HepG2 (cell line): Measurements from ENCODE around the gene VGLL4. TPM values are rescaled to one million over a fixed set of nuclear protein-coding genes. Genes with fewer than 3 reads are reported as not detected.

Source experiments
- ATAC-seq: fragments of 200-7000 bp; cut with Tn5 transposase; 3 replicates; pipeline ENCODE4 v1.9.1; 2020; ENCODE audit warnings: mild to moderate bottlenecking, moderate library complexity
- BruUV-seq: library from RNA; stranded (reverse); fragments of 400-500 nt; replicated peaks from 2 replicates; lab custom pipeline; 2021; lab: Mats Ljungman, UMichigan
- CTCF ChIA-PET: fragments of 300-600 bp; formaldehyde crosslinking; extraction: SDS; loops from one replicate; lab custom pipeline; 2021; ENCODE audit warnings: low total read pairs, inconsistent platforms, low intra/inter-chr PET ratio; lab: Yijun Ruan, JAX
- POLR2A ChIA-PET: fragments of 350-600 bp; sonication (Branson Sonifier 250); formaldehyde crosslinking; loops from one replicate; lab custom pipeline; 2020; ENCODE audit warnings: antibody characterized with exemption, inconsistent platforms; lab: Yijun Ruan, JAX
- DNase-seq: peaks from one replicate; pipeline ENCODE4 v3.0.0-alpha.2; 2015; ENCODE audit warnings: low spot score
- FAIRE-seq: peaks from 3 replicates; lab custom pipeline; 2011; peaks lifted over from hg19 to GRCh38; lab: Jason Lieb, UNC
- H2AFZ ChIP-seq: one replicate; pipeline ENCODE4 v1.6.1; 2011; ENCODE audit warnings: low read length, inconsistent platforms
- H3K27ac ChIP-seq: fragments of 300-600 bp; 3 replicates; pipeline ENCODE4 v1.8.0; 2011; ENCODE audit warnings: mixed run types, mild to moderate bottlenecking, mixed read lengths, low read length, inconsistent platforms; ENCODE audit not compliant: insufficient read depth; ENCODE audit errors: extremely low read length
- H3K27me3 ChIP-seq, 2 experiments: fragments of 200-600 bp in 1 of 2; 2 replicates in 1 of 2; 3 replicates in 1 of 2; pipeline versions ENCODE4 v1.6.0 to v1.8.0; 2011; ENCODE audit warnings: low read length in 2 of 2, mild to moderate bottlenecking in 2 of 2, moderate library complexity in 2 of 2, inconsistent platforms in 1 of 2; ENCODE audit not compliant: insufficient read depth in 2 of 2, control insufficient read depth in 1 of 2
- H3K36me3 ChIP-seq, 2 experiments: fragments of 200-600 bp in 1 of 2; replicated peaks in 1 of 2; 2 replicates in 1 of 2; 3 replicates in 1 of 2; pipeline versions ENCODE4 v1.5.1 to v1.8.0; 2011; ENCODE audit warnings: low read length in 2 of 2, inconsistent platforms in 1 of 2; ENCODE audit not compliant: insufficient read depth in 2 of 2, control insufficient read depth in 1 of 2
- H3K4me1 ChIP-seq: 2 replicates; pipeline ENCODE4 v1.5.1; 2012; ENCODE audit warnings: low read length, inconsistent platforms; ENCODE audit not compliant: insufficient read depth
- H3K4me2 ChIP-seq: 2 replicates; pipeline ENCODE4 v1.6.0; 2011; ENCODE audit warnings: low read depth, low read length, inconsistent platforms
- H3K4me3 ChIP-seq, 3 experiments: fragments of 200-600 bp in 1 of 3; sonication (generic), shearing (Covaris generic) in 1 of 3; replicated peaks in 1 of 3; 2 replicates each; pipeline ENCODE4 v1.5.1; 2011 to 2016; ENCODE audit warnings: low read length in 3 of 3, inconsistent platforms in 2 of 3, low read depth in 2 of 3, mild to moderate bottlenecking in 2 of 3, control low read depth in 1 of 3, mixed read lengths in 1 of 3; ENCODE audit not compliant: insufficient read depth in 1 of 3
- H3K79me2 ChIP-seq: one replicate; pipeline ENCODE4 v1.6.1; 2011; ENCODE audit warnings: low read length, inconsistent platforms; ENCODE audit not compliant: insufficient read depth
- H3K9ac ChIP-seq: 2 replicates; pipeline ENCODE4 v1.6.0; 2011; ENCODE audit warnings: mild to moderate bottlenecking, low read depth, low read length, inconsistent platforms; ENCODE audit not compliant: insufficient read depth
- H3K9me3 ChIP-seq: 2 replicates; pipeline ENCODE4 v1.5.1; 2012; ENCODE audit warnings: mild to moderate bottlenecking, low read length
- H4K20me1 ChIP-seq: 2 replicates; pipeline ENCODE4 v1.6.0; 2011; ENCODE audit warnings: inconsistent platforms, mild to moderate bottlenecking, low read length, moderate library complexity; ENCODE audit not compliant: insufficient read depth
- MYNN ChIP-seq: sonication (generic); formaldehyde crosslinking; IDR thresholded peaks from 2 replicates; pipeline ENCODE4 v1.4.0; 2020; ENCODE audit warnings: mild to moderate bottlenecking, low read depth, missing genetic modification reagents
- RFXANK ChIP-seq: IDR thresholded peaks from 2 replicates; pipeline ENCODE4 v1.6.1; 2016
- SMAD3 ChIP-seq: sonication (generic); formaldehyde crosslinking; IDR thresholded peaks from 2 replicates; pipeline ENCODE4 v1.4.0; 2020; ENCODE audit warnings: missing genetic modification reagents
- ZNF652 ChIP-seq: IDR thresholded peaks from 2 replicates; pipeline ENCODE4 v1.6.1; 2016; ENCODE audit warnings: low read depth, borderline replicate concordance
- ZSCAN30 ChIP-seq: sonication (generic); formaldehyde crosslinking; IDR thresholded peaks from 2 replicates; pipeline ENCODE4 v1.5.0; 2020; ENCODE audit warnings: mild to moderate bottlenecking, missing genetic modification reagents
- WGBS: methylation state at CpG from one replicate; pipeline ENCODE4 v1.1.6; 2017; ENCODE audit warnings: low lambda C conversion rate; 5-methylcytosine and 5-hydroxymethylcytosine counted together
- in situ Hi-C: cut with HindIII; loops from 2 replicates; pipeline ENCODE4 v1.10.0; 2017; ENCODE audit warnings: low pct_unique_long_range_greater_than_20kb; ENCODE audit not compliant: extremely low pct_ligation_motif_present
- intact Hi-C: fragments of 100-400 bp; cut with micrococcal nuclease; formaldehyde crosslinking; loops from one replicate; pipeline ENCODE4 v1.10.0; 2022; ENCODE audit not compliant: unreplicated experiment
- polyA plus RNA-seq, 8 experiments: library from polyadenylated mRNA; depleted of rRNA in 3 of 8; stranded (reverse) in 7 of 8; unstranded in 1 of 8; fragments of >200 nt; fragmentation: Illumina TruSeq in 4 of 8; extraction: Trizol in 4 of 8; gene quantifications; 2 replicates each; pipeline versions ENCODE4 v1.2.1 to v1.2.3, GENCODE V29; 2011 to 2016; ENCODE audit warnings: low read depth in 4 of 8, missing spikeins in 1 of 8, mixed read lengths in 1 of 8; ENCODE audit not compliant: insufficient read depth in 1 of 8
- total RNA-seq, 5 experiments: library from RNA; depleted of rRNA; stranded (reverse); fragments of >200 nt; fragmentation: Illumina TruSeq; extraction: Trizol; gene quantifications; 2 replicates each; pipeline ENCODE4 v1.2.3, GENCODE V29; 2016; ENCODE audit warnings: low read depth in 1 of 5
- TF ChIP-seq, protein P1 (sequence below): sonication (generic); formaldehyde crosslinking; IDR thresholded peaks from 2 replicates; pipeline ENCODE4 v1.4.0; 2020; ENCODE audit warnings: mild to moderate bottlenecking, missing genetic modification reagents

VGLL4 gene
- total and polyA plus RNA-seq, 2 of the 13 experiments (the other 11 are each of a cell fraction or from before 2014, with no cell fraction given), result 23.2 to 39.0 TPM

- Histone ChIP-seq H3K79me2 (peaks cover 94% of the 10 kb centered on the region), H3K9me3 (no peaks in the 10 kb centered on the region), H4K20me1 (peaks cover 45% of the 10 kb centered on the region), H3K27me3 (no peaks in the 10 kb centered on the region), H2AFZ (no peak overlapping the region), H3K9ac (no peak overlapping the region; the same call in 1 of the 2 replicates), H3K36me3 (peaks cover 9 to 12% of the 10 kb centered on the region in 2 experiments; a peak in 4 of 5 replicates), H3K4me2 (no peak overlapping the region), H3K27ac (no peak overlapping the region), H3K4me3 (no peak overlapping the region), H3K4me1 (peaks cover 36% of the 10 kb centered on the region)
- intact Hi-C loops (no loop called here), in situ Hi-C loops (no loop called here)
- FAIRE-seq (no peak), DNase-seq (no peak), ATAC-seq (no peak)
- 84% methylated on average over 13 of the region's 13 CpGs for whole genome bisulfite sequencing
- no TSS peak for BruUV-seq
- TF ChIP-seq MYNN (CRISPR knock-in tag) (peak; percentile 97; the same call in 1 of the 2 replicates), ZSCAN30 (CRISPR knock-in tag) (no peak), RFXANK (CRISPR knock-in tag) (no peak)
- TF ChIP-seq, protein P1, sequence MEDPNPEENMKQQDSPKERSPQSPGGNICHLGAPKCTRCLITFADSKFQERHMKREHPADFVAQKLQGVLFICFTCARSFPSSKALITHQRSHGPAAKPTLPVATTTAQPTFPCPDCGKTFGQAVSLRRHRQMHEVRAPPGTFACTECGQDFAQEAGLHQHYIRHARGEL (CRISPR knock-in tag), result no peak
- ChIA-PET POLR2A (no interaction called here), CTCF (no interaction called here)
Measured at GRCh38 chr3:11582191-11582968, 61.3 kb downstream of the VGLL4 start.

- Histone ChIP-seq H3K27me3 (no peaks in the 10 kb centered on the region), H3K9me3 (no peaks in the 10 kb centered on the region), H3K4me3 (no peak overlapping the region), H2AFZ (no peak overlapping the region), H3K27ac (no peak overlapping the region), H3K4me2 (no peak overlapping the region), H3K4me1 (peaks cover 34% of the 10 kb centered on the region), H4K20me1 (peaks cover 50% of the 10 kb centered on the region), H3K36me3 (peaks cover 4 to 6% of the 10 kb centered on the region in 2 experiments; a peak in 4 of 5 replicates), H3K9ac (no peak overlapping the region; the same call in 1 of the 2 replicates), H3K79me2 (peaks cover 92% of the 10 kb centered on the region)
- no TSS peak for BruUV-seq
- in situ Hi-C loops (no loop called here), intact Hi-C loops (no loop called here)
- POLR2A ChIA-PET, result no interaction called here
- no peak for FAIRE-seq
- TF ChIP-seq ZNF652, result peak; percentile 70
- no peak for TF ChIP-seq SMAD3 (CRISPR knock-in tag)
- CTCF ChIA-PET, result no interaction called here
- ATAC-seq, result no peak
- no peak for DNase-seq
- 93% methylated on average over 16 of the region's 16 CpGs for WGBS
Measured at GRCh38 chr3:11581237-11582190, 62.2 kb downstream of the VGLL4 start.
